ENCODE measurements around the gene CRYBB3. TPM values are rescaled to one million over a fixed set of nuclear protein-coding genes. Genes with fewer than 3 reads are reported as not detected.
"Not testable (repeated sequence)": the region's sequence is repeated elsewhere in the genome, so short reads cannot be mapped to it uniquely, and the experiment has no call there.

Gene CRYBB3
- total RNA-seq, 1 experiment from 2014 or later: 0.46 TPM

- no peak for DNase-seq (ENCODE audit: low spot score)
Observed at GRCh38 chr22:25205847-25206246, 6.2 kb downstream of the CRYBB3 start.

DNA sequence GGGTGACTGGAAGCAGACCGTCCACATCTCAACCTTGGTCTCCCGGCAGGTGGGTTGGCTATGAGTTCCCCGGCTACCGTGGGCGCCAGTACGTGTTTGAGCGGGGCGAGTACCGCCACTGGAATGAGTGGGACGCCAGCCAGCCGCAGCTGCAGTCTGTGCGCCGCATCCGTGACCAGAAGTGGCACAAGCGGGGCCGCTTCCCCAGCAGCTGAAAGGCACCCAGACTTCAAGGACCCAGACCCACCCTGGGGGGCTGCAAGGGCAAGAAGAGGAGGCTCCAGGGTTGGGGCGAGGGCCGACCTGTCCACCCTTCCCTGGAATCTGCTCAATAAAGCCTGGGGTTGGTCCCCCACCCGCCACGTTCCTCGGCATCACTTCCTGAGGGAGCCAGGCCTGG, 7.3 kb downstream of the CRYBB3 start:
- no peak for DNase-seq (ENCODE audit: low spot score)

GRCh38 chr22:25207553-25208157, 8.0 kb downstream of the CRYBB3 start:
- DNase-seq (ENCODE audit: low spot score): no peak

DNA sequence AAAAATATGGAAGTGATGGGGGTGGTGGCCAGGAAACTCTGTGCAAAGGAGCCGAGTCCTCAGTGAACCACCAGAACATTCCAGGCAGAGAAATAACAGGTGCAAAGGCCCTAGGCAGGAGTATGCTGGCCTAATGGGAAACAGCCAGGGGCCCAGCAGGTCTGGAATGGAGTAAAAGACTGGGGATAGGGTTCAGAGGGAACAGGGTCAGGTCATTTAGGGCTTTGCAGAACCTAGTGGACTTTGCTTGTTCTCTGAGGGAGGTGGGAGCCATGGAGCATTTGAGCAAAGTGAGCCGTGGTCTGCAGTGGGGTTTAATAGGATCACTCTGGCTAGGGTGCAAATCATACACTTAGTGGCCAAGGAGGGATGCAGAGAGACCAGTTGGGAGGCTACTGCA, 8.7 kb downstream of the CRYBB3 start:
- no peak for DNase-seq (ENCODE audit: low spot score)

DNA sequence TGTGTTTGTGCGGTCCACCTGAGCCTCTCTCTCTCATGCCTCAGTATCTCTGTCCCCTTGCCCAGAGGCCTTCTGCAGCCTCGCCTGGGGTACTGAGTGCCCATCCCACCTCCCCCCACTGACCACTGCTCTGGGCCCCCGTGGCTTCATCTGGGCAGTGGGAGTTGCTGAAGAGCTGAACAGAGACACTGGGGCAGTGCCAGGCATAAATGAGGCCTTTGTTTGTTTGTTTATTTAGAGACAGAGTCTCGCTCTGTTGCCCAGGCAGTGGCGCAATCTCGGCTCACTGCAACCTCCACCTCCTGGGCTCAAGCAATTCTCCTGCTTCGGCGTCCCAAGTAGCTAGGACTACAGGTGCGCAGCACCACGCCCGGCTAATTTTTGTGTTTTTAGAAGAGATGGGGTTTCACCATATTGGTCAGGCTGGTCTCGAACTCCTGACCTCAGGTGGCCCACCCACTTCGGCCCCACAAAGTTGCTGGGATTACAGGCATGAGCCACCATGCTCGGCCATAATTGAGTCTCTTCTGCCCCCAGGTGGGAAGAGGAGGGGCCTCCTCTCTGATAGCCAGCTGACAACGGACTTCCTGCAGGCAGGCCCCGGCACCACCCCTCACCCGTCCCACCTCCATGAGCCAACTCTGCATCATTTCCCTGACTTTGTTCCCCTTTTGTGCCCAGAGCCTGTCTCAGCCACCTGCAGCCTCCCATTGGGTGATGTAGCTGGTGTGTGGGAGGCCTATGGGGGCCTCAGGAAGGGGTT, 9.3 kb downstream of the CRYBB3 start:
- no peak for DNase-seq (ENCODE audit: low spot score)

DNA sequence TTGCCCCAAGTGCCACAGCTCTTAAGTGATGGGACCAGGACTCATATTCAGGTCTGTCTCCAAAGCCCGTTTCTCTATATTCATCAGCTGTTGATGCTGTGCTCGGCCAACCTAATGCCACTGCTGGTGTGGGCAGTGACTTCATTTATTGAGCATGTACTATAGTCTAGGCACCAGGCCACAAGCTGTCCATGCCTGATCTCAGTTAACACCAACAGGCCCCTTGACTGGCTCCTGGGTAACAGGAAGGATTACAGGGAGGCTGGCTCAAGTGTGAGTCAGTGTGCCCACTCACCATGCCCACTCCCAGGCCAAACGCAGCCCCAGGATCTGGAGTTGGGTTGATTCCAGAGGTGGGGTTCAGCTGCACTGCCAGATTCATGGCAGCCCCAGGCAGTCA, 11.1 kb downstream of the CRYBB3 start:
- no peak for DNase-seq (ENCODE audit: low spot score)

GRCh38 chr22:25212337-25212736, 12.7 kb downstream of the CRYBB3 start:
- DNase-seq (ENCODE audit: low spot score): no peak

DNA sequence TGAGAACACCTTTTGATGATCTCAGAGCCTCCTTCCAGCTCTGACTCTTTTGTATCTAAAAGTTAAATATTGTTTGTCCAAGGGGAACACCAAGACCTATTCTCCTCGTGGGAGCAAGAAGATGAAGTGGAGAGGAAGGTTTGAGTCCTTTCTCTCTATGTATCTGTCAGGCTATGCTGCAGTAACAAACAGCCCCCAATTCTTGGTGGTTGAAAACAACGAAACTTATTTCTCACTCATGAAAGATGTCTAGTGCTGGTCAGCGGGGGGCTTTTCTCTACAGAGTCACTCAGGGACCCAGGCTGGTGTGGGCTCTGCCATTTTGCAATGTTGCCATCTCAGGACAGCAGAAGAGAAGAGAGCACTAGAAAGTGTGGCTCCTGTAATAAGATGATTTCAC, 13.6 kb downstream of the CRYBB3 start:
- DNase-seq (ENCODE audit: low spot score): no peak

GRCh38 chr22:25216230-25216629, 16.6 kb downstream of the CRYBB3 start:
- no peak for DNase-seq (ENCODE audit: low spot score)

- no peak for DNase-seq (ENCODE audit: low spot score)
Observed at GRCh38 chr22:25219211-25219689, 19.6 kb downstream of the CRYBB3 start, which contains the start of gene CRYBB2. Gene CRYBB2 (plus strand): TSS chr22:25219639. CDS start chr22:25221430, 1,791 bp downstream.

DNA sequence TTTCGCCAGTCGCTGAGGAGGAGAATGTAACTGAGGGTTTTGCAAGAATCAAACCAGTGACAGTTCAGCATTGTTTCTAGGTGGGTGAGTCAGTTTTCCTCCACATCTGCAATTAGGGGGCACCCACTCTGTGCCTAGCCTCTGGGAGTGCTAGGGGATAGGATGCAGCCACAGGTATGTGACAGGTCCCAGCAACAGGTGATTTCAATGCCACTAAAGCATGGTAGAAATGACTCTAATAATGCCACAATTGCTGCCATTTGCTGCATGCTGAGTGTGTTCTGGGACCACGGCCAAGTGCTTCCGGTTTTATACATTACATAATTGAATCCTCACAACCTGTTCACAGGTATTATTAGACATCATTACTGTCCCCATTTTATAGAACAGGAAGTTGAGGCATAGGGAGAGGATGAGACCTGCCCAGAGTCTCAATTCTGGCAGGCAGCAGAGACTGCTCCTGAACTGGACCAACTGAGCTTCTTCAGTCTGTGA, 20.3 kb downstream of the CRYBB3 start:
- DNase-seq (ENCODE audit: low spot score): no peak

DNA sequence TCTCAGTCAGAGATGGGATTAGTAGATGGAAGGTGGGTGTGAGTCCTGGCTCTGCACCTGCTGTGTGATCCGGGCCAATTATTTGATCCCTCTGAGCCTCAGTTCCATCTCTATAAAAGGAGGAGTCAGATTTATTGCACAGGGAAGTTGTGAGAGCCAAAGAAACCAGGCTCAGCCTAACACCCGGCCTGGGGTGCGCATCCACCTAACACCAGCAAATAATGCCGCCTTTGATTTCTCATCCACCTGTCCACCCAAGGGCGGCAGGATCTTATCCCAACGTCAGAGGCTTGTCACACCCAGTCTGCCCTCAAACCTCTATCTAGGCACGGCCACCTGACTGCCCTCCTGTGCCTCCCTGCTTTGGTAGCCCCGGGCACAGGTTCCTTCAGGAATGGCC, 22.1 kb downstream of the CRYBB3 start:
- DNase-seq (ENCODE audit: low spot score): no peak

GRCh38 chr22:25223269-25223850, 23.7 kb downstream of the CRYBB3 start:
- no peak for DNase-seq (ENCODE audit: low spot score)

DNA sequence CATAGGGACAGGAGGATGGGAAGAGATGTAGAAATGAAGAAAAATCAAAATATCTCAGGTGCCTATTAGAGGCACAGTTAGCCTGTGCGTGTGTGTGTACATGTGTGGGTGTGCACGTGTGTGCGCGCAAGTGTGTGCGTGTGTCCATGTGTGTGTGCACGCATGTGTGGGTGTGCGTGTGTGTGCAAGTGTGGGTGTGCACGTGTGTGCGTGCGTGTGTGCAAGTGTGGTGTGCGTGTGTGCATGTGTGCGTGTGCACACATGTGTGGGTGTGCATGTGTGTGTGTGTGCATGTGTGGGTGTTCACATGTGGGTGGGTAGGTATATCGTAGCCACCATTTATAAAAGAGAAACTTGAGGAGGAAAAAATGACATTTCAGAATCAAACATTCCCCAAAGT, 29.2 kb downstream of the CRYBB3 start:
- DNase-seq (ENCODE audit: low spot score): no peak

GRCh38 chr22:25230760-25231159, 31.1 kb downstream of the CRYBB3 start:
- not testable (repeated sequence) for DNase-seq (ENCODE audit: low spot score)

- DNase-seq (ENCODE audit: low spot score): no peak
Observed at GRCh38 chr22:25232301-25232700, 32.6 kb downstream of the CRYBB3 start.

DNA sequence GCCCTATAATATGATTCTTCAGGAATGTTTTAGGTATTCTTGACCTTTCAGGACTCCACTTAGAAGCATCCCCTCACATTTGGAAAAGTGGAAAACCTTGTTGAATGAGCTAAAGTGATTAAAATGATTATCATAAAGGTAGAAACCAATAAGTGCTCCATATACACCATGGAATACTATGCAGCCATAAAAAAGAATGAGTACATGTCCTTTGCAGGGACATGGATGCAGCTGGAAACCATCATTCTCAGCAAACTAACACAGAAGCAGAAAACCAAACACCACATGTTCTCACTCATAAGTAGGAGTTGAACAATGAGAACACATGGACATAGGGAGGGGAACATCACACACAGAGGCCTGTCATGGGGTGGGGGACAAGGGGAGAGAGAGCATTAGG, 34.0 kb downstream of the CRYBB3 start:
- DNase-seq (ENCODE audit: low spot score): not testable (repeated sequence)

GRCh38 chr22:25235547-25236290, 36.1 kb downstream of the CRYBB3 start:
- peak; percentile 67 for DNase-seq (ENCODE audit: low spot score)

DNA sequence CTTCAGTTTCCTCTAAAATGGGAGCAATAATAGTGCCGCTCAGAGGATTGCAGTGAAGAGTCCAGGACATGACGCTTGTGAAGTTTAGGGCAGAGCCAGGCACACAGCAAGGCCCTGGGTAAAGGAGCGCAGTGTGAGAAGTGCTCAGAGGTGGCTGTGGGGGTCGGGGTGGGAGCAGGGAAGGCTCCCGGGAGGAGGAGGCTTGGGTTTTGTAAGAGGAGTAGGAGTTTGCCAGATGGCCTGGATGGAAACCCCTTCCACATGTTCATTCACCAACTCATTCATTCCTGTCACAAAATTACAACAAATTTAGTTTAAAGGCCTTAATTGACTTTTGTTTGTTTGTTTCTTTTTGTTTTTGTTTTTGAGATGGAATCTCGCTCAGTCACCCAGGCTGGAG, 36.8 kb downstream of the CRYBB3 start:
- DNase-seq (ENCODE audit: low spot score): no peak

DNA sequence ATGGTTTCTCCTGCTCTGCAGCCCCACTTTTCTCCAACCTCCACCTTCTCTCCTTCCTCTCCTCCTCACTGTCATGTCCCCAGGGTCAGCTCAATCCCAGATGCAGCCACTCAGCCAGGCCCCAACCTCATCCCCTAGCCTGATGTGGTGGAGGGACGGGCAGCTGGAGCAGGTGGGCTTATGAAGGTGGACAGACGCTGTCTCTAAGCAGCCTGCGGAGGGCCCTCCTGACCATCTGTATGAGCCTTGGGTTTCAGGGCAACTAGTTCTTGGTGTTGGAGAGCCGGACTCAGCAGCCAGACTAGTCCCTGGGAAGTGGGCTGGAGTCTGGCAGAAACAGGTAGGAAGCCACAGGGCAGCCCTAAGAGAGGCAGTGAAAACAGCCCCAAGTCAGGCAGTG, 37.8 kb downstream of the CRYBB3 start:
- DNase-seq (ENCODE audit: low spot score): no peak

- DNase-seq (ENCODE audit: low spot score): not testable (repeated sequence)
Observed at GRCh38 chr22:25238058-25238457, 38.4 kb downstream of the CRYBB3 start.

GRCh38 chr22:25255169-25255568, 55.5 kb downstream of the CRYBB3 start:
- DNase-seq (ENCODE audit: low spot score): not testable (repeated sequence)

Data from HT-29 (cell line).